Right cardiac atrium (tissue), 5 donors: ENCODE data around the gene SLC2A5. TPM values are rescaled to one million over a fixed set of nuclear protein-coding genes. Genes with fewer than 3 reads are reported as not detected.

Experiments
- ATAC-seq, 2 donors: fragments of 200-7000 bp; cut with Tn5 transposase; one replicate each; pipeline versions ENCODE4 v1.8.0 to v1.9.1; 2020; ENCODE audit warnings: moderate library complexity in 2 of 2, mild to moderate bottlenecking in 1 of 2
- DNase-seq, 3 donors: peaks; one replicate each; pipeline ENCODE4 v3.0.0-alpha.2; 2020
- H3K27ac ChIP-seq: one replicate; pipeline ENCODE4 v1.5.1; 2013; ENCODE audit warnings: mild to moderate bottlenecking, low read length, control low read depth, moderate library complexity
- H3K27me3 ChIP-seq: one replicate; pipeline ENCODE4 v1.6.1; 2013; ENCODE audit not compliant: control insufficient read depth, insufficient read depth
- H3K4me1 ChIP-seq: one replicate; pipeline ENCODE4 v1.6.1; 2013; ENCODE audit warnings: low read length; ENCODE audit not compliant: control insufficient read depth, insufficient read depth
- H3K4me3 ChIP-seq: one replicate; pipeline ENCODE4 v1.5.1; 2013; ENCODE audit warnings: low read length, control low read depth
- H3K9me3 ChIP-seq: one replicate; pipeline ENCODE4 v1.6.1; 2013; ENCODE audit warnings: low read length; ENCODE audit not compliant: control insufficient read depth
- whole genome bisulfite sequencing: extraction: QIAGEN DNeasy Blood & Tissue Kit; methylation state at CpG from one replicate; pipeline ENCODE4 v1.1.7; 2013; 5-methylcytosine and 5-hydroxymethylcytosine counted together
- intact Hi-C, 4 donors: fragments of 100-400 bp; cut with DNase I; formaldehyde crosslinking; loops; one replicate each; pipeline versions ENCODE4 v1.11.0 to v1.14.0; 2022 to 2023
- polyA plus RNA-seq: library from polyadenylated mRNA; stranded (reverse); fragments of 200-250 nt; gene quantifications from one replicate; pipeline ENCODE4 v1.2.3, GENCODE V29; 2013
- total RNA-seq, 4 donors: library from RNA; stranded (reverse); fragmentation: NEBNext Ultra II Directional; extraction: Animal tissue kit (Norgen Biotek cat#: 25700); gene quantifications; one replicate each; pipeline ENCODE4 v1.2.1, GENCODE V29; 2021
- donor health status: healthy with polysubstance abuse.
- donor health status: DM: no; HTN: yes; CAD: no.
- donor health status: DM: no; HTN: no; CAD: no.
- donor health status: DM: no; HTN: yes; CAD: no; lungs with severe emphysema.
- donor health status: DM: yes; HTN: yes; CAD: no.

The SLC2A5 gene
- total and polyA plus RNA-seq, 5 donors, result 0.93 to 3.6 (median 2.6) TPM

GRCh38 chr1:8985915-8986813 is 83.3 kb downstream of the SLC2A5 start:
- WGBS, result 55% methylated on average over 14 of the region's 14 CpGs
- H3K27me3 ChIP-seq, result no peaks in the 10 kb centered on the region
- intact Hi-C loops, result loop anchor here in 3 of 4 donors (2.0 to 5.0 kb wide), 2 partner anchors 64 to 67 kb away; no protein-coding TSS in a partner anchor

More at GRCh38 chr1:8985915-8986813, 83.3 kb downstream of the SLC2A5 start:
- Histone ChIP-seq H3K4me3 (no peak overlapping the region), H3K4me1 (no peaks in the 10 kb centered on the region), H3K9me3 (no peaks in the 10 kb centered on the region), H3K27ac (peak overlapping the region; percentile 3)
- ATAC-seq, result peak; percentile 90 to 94
- DNase-seq, result peak; percentile 84 to 92 (median 90)

Other genes starting within 250 kb of the SLC2A5 start
- gene ENO1, start 190.9 kb downstream of the SLC2A5 start, total RNA-seq, result 100 to 1,000 TPM; 146 to 335 (median 212) TPM
- 138 TPM for gene ENO1, start 190.9 kb downstream of the SLC2A5 start, polyA plus RNA-seq
- not detected for gene CA6, start 123.8 kb downstream of the SLC2A5 start, total RNA-seq
- not detected for gene CA6, start 123.8 kb downstream of the SLC2A5 start, polyA plus RNA-seq
- gene SLC2A7, start 43.2 kb downstream of the SLC2A5 start, total RNA-seq, result not detected
- not detected for gene SLC2A7, start 43.2 kb downstream of the SLC2A5 start, polyA plus RNA-seq
- gene GPR157, start 59.5 kb upstream of the SLC2A5 start, total RNA-seq, result 10 to 100 TPM; 23.3 to 28.7 (median 25.9) TPM
- 7.3 TPM for gene GPR157, start 59.5 kb upstream of the SLC2A5 start, polyA plus RNA-seq
- gene H6PD, start 165.1 kb upstream of the SLC2A5 start, total RNA-seq, result 10 to 100 TPM; 29.8 to 39.8 (median 34.9) TPM
- gene H6PD, start 165.1 kb upstream of the SLC2A5 start, polyA plus RNA-seq, result 27.0 TPM
- gene SPSB1, start 223.3 kb upstream of the SLC2A5 start, total RNA-seq, result 10 to 100 TPM; 15.5 to 24.0 (median 18.0) TPM
- 16.5 TPM for gene SPSB1, start 223.3 kb upstream of the SLC2A5 start, polyA plus RNA-seq